Activated T-helper 1 cell treated with anti-CD3 and anti-CD28 coated beads, Interleukin-12 subunit alpha, Interleukin-12 subunit beta, Interleukin-2, Interleukin-4 antibody, amounts not matched to agents 30 ng/mL and 10 ng/mL and 1 ng/mL, durations not matched to agents 14 hours and 24 hours and 36 hours (primary cell): ENCODE data around the gene WNT9A. TPM values are rescaled to one million over a fixed set of nuclear protein-coding genes. Genes with fewer than 3 reads are reported as not detected.

Experiments
- DNase-seq: peaks from one replicate; pipeline ENCODE4 v3.0.0; 2021; ENCODE audit warnings: low spot score
- H3K27ac Mint-ChIP-seq: one replicate; pipeline ENCODE4 v1.8.0; 2021; ENCODE audit warnings: mild to moderate bottlenecking, mixed read lengths
- H3K27me3 Mint-ChIP-seq: one replicate; pipeline ENCODE4 v1.8.0; 2022; ENCODE audit warnings: mild to moderate bottlenecking, moderate library complexity, mixed read lengths; ENCODE audit not compliant: insufficient read depth
- H3K36me3 Mint-ChIP-seq: one replicate; pipeline ENCODE4 v1.8.0; 2021; ENCODE audit warnings: low read depth, mixed read lengths
- H3K4me1 Mint-ChIP-seq: one replicate; pipeline ENCODE4 v1.8.0; 2021; ENCODE audit warnings: low read depth, mixed read lengths
- H3K4me3 Mint-ChIP-seq: one replicate; pipeline ENCODE4 v1.8.0; 2021; ENCODE audit warnings: mild to moderate bottlenecking, moderate library complexity, mixed read lengths
- H3K9me3 Mint-ChIP-seq: one replicate; pipeline ENCODE4 v1.8.0; 2021; ENCODE audit warnings: mixed read lengths
- intact Hi-C: fragments of 100-400 bp; cut with micrococcal nuclease; formaldehyde crosslinking; loops from one replicate; pipeline ENCODE4 v1.15.1; 2024
- total RNA-seq: library from RNA; stranded (reverse); gene quantifications from 2 replicates; pipeline ENCODE4 v1.2.3, GENCODE V29; 2022

The WNT9A gene
- total RNA-seq, 1 donor from 2014 or later, result not detected

DNA sequence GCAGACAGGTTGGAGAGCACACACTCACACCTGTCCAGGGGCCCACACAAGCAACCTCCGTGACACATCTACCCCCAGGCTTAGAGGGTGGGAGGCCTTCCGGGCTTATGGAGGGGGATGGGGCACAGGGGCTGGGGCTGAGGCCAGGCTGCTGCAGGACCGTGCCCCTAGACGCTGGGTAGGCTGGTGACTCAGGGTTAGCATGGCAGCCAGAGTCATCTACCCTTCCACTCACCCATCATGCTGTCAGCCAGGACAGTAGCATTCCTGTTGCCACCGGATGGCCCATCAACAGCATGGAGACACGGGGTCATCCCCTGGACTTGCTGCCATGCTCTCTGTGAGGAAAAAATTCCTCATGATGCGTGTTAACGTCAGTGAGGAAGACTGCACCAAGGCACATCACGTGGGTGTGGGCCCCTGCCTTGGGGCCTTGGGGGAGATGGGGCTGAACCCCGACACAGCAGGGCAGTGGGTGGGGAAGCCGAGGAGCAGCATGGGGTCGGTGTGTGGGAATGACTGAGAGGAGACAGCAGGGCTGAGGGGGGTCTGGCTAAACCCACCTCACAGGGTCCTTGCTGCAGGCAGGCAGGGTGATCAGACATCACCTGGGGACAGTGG lies 52.8 kb downstream of the WNT9A start:
- no peaks in the 10 kb centered on the region for H3K36me3 Mint-ChIP-seq
- H3K27ac Mint-ChIP-seq, result no peak overlapping the region
- no peaks in the 10 kb centered on the region for H3K4me1 Mint-ChIP-seq
- H3K4me3 Mint-ChIP-seq, result no peak overlapping the region
- intact Hi-C loops, result no loop called here
- peaks cover 1% of the 10 kb centered on the region for H3K27me3 Mint-ChIP-seq
- no peak for DNase-seq
- H3K9me3 Mint-ChIP-seq, result no peaks in the 10 kb centered on the region

DNA sequence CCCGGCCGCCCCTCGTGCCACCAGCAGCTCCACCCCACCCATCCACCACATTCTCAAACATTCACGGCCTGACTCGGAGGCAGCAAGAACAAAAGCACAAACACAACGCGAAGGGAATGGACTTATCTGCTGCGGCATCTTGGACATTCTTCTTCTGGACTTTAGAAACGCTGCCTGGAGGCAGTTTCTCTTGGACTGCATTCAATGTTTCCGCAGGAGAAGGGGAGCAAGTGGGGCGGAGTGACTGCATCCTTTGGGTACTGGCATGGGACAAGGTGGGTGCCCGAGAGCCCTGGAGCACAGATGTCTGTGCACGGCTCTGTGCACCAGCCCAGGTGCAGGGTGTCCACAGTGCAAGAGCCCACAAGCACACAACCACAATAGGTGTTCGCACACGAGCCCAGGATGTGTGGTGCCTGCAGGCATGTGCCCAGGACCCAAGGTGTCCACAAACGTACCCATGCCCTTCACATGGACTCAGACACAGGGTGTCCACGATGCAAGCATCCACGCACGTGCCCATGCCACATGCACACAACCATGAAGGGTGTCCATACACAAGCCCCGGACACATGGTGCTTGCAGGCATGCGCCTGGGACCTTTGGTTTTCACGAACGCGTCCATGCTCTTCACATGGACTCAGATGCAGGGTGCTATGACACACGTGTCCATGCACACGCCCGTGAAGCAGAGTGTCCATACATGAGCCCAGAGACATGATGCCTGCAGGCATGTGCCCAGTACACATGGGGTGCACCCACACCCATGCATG lies 53.6 kb downstream of the WNT9A start:
- H3K9me3 Mint-ChIP-seq, result no peaks in the 10 kb centered on the region
- intact Hi-C loops, result no loop called here
- DNase-seq, result no peak
- no peaks in the 10 kb centered on the region for H3K36me3 Mint-ChIP-seq
- H3K27me3 Mint-ChIP-seq, result peaks cover 1% of the 10 kb centered on the region
- no peaks in the 10 kb centered on the region for H3K4me1 Mint-ChIP-seq
- no peak overlapping the region for H3K27ac Mint-ChIP-seq
- no peak overlapping the region for H3K4me3 Mint-ChIP-seq

DNA sequence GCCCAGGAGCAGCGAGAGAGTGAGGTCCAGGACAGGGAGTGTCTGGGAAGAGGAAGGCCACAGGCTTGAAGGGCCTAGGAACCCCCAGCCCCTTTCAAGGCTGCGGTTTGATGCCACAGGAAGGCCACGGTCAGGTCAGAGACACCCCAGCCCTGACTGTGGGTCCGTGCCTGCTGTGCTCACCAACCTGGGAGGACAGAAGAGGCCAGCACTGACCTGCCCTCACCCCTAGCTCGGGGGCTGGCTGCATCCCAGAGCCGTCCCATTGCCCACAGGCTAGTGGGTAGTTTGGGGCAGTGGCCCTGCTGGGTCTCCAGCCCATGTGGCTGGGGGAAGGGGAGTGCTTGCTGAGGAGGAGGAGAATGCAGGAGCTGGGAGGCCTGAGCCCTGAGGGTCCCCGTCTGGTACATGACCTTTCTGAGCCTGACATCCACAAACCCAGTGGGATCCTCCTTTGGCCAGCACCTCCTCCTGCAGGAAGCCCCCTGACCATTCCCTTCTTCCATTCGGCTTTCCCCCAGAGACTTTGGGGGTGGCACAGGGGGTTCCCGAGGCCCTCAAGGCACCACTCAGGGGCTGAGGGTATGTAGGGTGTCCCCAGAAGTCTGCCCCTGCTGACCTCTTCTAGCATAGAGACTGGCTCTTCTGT lies 54.3 kb downstream of the WNT9A start:
- Mint-ChIP-seq H3K36me3 (no peaks in the 10 kb centered on the region), H3K27me3 (peaks cover 1% of the 10 kb centered on the region), H3K4me1 (no peaks in the 10 kb centered on the region), H3K4me3 (no peak overlapping the region), H3K27ac (no peak overlapping the region), H3K9me3 (no peaks in the 10 kb centered on the region)
- DNase-seq, result no peak
- intact Hi-C loops, result no loop called here

- DNase-seq, result no peak
- Mint-ChIP-seq H3K9me3 (no peaks in the 10 kb centered on the region), H3K27me3 (no peaks in the 10 kb centered on the region), H3K27ac (no peak overlapping the region), H3K4me1 (no peaks in the 10 kb centered on the region), H3K36me3 (no peaks in the 10 kb centered on the region), H3K4me3 (no peak overlapping the region)
- intact Hi-C loops, result no loop called here
These were observed 55.0 kb downstream of the WNT9A start for GRCh38 chr1:227892489-227893299.

DNA sequence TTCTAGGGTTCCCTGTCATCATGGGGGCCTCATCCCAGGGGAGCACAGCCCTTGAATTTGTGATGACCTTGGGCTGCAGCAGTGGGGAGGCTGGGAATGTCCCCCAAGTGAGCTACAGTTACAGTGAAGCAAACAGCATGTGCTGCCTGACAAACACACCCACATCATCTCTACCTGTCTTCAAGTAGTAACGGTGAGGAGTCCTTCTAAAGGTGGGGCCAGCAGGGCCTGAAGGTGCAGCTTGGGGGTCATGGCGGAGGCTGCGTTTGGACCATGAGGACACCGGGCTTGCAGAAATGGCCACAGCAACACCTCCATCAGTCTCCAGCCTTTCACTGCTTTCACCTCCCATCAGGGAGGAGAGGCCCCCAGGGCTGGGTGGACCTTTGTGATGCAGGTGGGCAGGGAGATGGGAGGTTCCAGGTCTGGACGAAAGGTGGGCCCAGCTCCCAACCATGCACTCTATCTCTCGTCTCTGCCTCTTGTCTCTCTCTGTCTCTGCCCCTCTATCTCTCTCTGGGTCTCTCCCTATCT lies 55.7 kb downstream of the WNT9A start:
- no peak for DNase-seq
- H3K4me1 Mint-ChIP-seq, result no peaks in the 10 kb centered on the region
- no peaks in the 10 kb centered on the region for H3K36me3 Mint-ChIP-seq
- no peaks in the 10 kb centered on the region for H3K27me3 Mint-ChIP-seq
- no peak overlapping the region for H3K27ac Mint-ChIP-seq
- intact Hi-C loops, result no loop called here
- H3K9me3 Mint-ChIP-seq, result no peaks in the 10 kb centered on the region
- no peak overlapping the region for H3K4me3 Mint-ChIP-seq

DNA sequence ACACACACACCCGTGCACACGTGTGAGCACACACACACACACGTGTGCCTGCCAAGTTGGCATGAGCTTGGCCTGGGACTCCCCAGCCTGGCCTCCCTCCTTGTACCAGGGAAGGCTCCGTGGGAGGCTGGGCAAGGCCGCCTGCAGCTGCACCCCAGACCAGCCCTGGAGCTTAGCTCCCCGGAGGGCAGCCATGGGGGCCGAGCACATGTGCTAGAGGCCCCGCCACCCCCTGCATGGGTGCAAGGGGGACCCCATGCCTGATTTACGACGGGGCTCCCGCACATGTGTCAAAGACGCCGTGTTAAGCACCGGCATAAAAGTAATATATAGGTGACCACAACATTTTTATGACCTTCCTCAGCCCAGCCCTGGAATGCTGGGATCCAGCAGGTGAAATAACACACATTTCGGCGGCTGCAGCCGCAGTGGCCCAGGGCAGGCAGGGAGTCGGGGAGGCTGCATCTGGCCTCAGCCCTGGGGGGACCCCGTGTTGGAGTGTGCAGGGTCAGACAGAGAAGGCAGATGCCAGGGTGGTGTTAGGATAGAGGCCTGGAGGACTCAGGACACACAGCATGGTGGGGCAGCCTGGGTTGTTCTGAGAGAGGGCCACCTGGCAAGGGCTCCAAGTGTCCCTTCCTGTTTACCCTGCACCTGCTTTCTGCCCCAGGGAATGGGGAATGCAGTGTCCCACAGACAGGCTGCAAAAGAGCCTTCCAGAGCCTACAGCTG lies 56.3 kb downstream of the WNT9A start:
- Mint-ChIP-seq H3K9me3 (no peaks in the 10 kb centered on the region), H3K36me3 (no peaks in the 10 kb centered on the region), H3K27ac (no peak overlapping the region), H3K4me3 (no peak overlapping the region), H3K4me1 (no peaks in the 10 kb centered on the region), H3K27me3 (no peaks in the 10 kb centered on the region)
- DNase-seq, result no peak
- intact Hi-C loops, result no loop called here

GRCh38 chr1:227890451-227891222 lies 57.1 kb downstream of the WNT9A start:
- peaks cover 2% of the 10 kb centered on the region for H3K4me1 Mint-ChIP-seq
- H3K36me3 Mint-ChIP-seq, result no peaks in the 10 kb centered on the region
- no peak for DNase-seq
- intact Hi-C loops, result no loop called here
- no peaks in the 10 kb centered on the region for H3K27me3 Mint-ChIP-seq
- H3K9me3 Mint-ChIP-seq, result no peaks in the 10 kb centered on the region
- no peak overlapping the region for H3K4me3 Mint-ChIP-seq
- H3K27ac Mint-ChIP-seq, result no peak overlapping the region

GRCh38 chr1:227889863-227890405 lies 57.8 kb downstream of the WNT9A start:
- Mint-ChIP-seq H3K27ac (no peak overlapping the region), H3K9me3 (no peaks in the 10 kb centered on the region), H3K4me1 (peaks cover 6% of the 10 kb centered on the region), H3K27me3 (no peaks in the 10 kb centered on the region), H3K36me3 (no peaks in the 10 kb centered on the region), H3K4me3 (no peak overlapping the region)
- intact Hi-C loops, result no loop called here
- no peak for DNase-seq

GRCh38 chr1:227889047-227889862 lies 58.5 kb downstream of the WNT9A start:
- no peak for DNase-seq
- H3K27ac Mint-ChIP-seq, result no peak overlapping the region
- H3K4me1 Mint-ChIP-seq, result peaks cover 6% of the 10 kb centered on the region
- H3K4me3 Mint-ChIP-seq, result no peak overlapping the region
- intact Hi-C loops, result no loop called here
- H3K36me3 Mint-ChIP-seq, result no peaks in the 10 kb centered on the region
- no peaks in the 10 kb centered on the region for H3K9me3 Mint-ChIP-seq
- H3K27me3 Mint-ChIP-seq, result no peaks in the 10 kb centered on the region

DNA sequence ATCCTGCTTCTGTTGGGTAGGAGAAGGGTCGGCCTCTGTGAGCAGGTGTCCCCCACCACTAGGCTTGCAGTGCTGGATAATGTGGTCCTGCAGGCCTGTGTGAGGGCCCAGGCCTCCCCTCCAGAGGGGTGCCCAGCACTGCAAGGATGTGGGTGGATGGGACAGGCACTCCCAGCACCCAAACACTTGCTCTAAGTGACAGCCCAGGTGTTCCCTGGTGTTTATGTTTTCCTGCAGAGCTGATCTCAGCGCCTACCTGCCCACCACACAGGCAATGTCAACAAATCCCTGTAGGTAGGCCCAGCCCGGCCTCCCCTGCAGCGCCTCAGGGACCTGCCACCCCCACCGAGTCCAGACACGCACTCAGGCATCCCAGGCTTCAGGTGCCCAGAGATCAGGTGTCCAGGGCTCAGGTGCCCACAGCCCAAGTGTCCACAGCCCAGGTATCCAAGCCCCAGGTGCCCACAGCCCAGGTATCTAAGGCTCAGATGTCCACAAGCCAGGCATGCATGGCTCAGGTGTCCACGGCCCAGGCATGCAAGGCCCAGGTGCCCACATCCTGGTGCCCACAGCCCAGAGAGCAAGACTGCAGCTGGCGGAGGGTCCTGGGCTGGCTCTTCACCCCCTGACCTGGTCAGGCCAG lies 59.2 kb downstream of the WNT9A start:
- intact Hi-C loops, result no loop called here
- H3K4me3 Mint-ChIP-seq, result no peak overlapping the region
- no peaks in the 10 kb centered on the region for H3K36me3 Mint-ChIP-seq
- no peaks in the 10 kb centered on the region for H3K27me3 Mint-ChIP-seq
- H3K9me3 Mint-ChIP-seq, result no peaks in the 10 kb centered on the region
- peaks cover 6% of the 10 kb centered on the region for H3K4me1 Mint-ChIP-seq
- no peak for DNase-seq
- H3K27ac Mint-ChIP-seq, result no peak overlapping the region
